GM18511 (cell line): ENCODE data around the gene HOXA10.

Experiments used
- ATAC-seq: cut with Tn5 transposase; IDR thresholded peaks from one replicate; pipeline ENCODE4 v1.9.1; 2021; ENCODE audit warnings: mild to moderate bottlenecking, moderate library complexity; ENCODE audit not compliant: unreplicated experiment

HOXA10 gene

GRCh38 chr7:27191833-27192545 is 17.9 kb upstream of the HOXA10 start:
- ATAC-seq: no peak

GRCh38 chr7:27191161-27191731 is 17.1 kb upstream of the HOXA10 start:
- ATAC-seq: no peak

DNA sequence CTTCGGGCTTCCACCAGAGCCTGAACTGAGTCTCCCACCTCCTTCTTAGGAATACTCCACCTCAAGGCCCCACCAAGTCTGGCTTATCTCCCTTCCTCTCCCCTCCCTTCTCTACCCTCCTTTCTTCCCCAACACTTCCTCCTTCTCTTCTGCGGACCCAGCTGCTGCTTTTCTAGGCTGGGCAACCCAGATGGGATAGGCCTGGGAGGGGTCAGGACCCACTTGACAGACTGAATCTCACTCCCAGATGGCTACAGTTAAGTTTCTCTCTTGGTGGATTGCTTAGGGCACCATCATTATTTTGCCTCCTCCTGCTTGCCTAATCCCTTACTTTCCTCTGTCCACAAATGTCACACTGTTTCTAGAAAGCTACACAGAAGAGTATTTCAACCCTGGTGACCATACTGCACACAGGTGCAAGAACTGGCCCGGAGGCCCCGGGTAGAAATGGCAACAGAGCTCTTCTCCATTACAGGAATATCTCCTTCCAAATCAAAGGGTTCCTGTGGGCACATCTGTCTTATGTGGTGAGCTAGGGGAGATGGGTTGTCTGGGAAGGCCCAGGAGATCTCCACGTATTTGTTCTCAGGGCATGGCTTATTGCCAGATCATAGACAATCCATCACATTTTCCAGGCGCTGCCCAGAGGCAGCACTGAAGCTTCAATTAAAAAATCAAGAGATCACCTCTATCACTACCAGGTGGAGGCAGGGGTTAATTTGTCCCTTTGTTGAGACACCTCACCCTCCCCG is 16.1 kb upstream of the HOXA10 start:
- no peak for ATAC-seq

GRCh38 chr7:27189295-27189996 is 15.3 kb upstream of the HOXA10 start:
- ATAC-seq: no peak

DNA sequence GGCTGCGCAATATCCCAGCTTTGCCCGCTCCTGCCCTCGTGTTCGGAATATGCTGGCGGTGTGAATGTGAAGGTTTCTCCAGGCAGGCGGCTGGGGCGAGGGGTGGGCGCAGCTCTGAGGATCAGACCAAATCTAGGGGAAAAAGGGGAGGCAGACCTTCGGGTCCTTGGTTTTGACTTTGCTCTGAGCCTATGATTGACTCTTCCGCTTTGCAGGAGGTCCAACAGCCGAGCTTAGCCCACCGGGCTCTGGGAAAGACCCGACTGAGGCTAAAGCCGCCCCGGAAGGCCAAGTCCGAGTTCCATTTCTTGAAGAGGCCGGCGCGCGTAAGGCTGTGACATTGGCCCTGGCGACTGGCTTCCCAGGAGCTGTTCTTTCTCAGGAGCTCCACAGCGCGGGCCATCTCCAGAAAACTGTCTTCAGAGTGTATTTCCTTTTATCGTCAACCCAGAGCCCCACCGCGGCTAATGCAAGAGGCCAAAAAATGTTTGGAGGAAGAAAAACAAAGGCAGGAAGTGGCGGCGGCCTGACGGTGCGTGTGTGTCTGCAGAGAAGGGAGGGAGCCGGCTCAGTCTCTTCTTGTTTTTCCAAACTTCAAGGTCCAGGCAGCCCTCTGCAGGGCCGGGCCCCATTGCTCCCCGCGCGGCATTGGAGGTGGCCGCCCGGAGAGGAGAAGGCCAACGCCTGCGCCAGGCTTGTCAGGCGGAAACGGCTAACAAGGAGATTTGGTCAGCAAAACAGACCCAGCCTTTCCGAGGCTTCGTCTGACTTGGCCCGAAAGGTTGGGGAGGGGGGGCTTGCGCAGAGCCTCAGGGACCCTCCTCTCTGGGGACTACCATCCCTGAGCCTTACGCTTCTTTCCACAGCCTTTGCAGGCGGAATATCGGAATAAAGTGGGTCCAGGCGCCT is 14.5 kb upstream of the HOXA10 start:
- ATAC-seq: no peak

DNA sequence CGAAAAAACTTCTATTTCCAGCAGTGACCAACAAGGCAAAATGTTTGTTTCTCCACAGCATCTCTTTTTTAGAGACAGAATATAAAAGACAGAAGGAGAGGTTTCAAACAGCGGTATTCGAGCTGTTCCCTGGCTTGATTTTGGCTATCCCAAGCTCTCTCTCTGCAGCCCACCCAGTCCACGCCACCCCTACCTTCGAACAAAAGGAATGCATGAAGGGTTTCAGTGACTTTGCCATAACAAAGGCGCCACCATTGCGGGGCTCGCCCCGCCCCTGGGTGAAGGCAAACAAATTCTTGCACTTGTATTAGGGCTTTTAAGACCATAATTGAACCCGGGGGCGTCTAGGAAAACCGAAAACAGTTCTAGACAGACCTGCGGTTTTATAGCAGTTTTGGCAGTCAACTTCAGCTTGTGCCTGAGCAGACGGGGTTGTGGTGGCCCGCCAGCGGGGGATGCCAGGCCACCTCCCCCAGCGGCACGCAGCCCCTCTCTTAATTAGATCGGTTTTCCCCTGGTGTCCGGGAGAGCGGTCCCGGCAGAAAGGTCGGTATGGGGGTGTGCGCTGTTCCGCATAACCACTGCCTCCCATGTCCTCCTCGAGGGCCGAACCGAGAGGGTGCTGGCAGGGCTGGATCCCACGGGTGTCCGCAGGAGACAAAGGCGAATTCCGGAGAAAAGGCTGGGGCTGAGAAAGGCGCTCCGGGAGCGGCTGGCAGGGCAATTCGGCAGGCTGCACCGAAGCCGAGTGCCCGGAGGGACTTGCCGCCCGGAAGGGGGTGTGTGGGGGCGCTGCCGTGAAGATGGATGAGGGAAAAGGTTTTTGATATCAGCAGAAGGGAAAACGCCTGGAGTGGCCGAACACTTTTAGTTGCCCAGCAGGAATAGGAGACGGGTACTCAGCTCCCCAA is 13.6 kb upstream of the HOXA10 start:
- no peak for ATAC-seq

- no peak for ATAC-seq
These were observed 12.8 kb upstream of the HOXA10 start for GRCh38 chr7:27186668-27187474.

DNA sequence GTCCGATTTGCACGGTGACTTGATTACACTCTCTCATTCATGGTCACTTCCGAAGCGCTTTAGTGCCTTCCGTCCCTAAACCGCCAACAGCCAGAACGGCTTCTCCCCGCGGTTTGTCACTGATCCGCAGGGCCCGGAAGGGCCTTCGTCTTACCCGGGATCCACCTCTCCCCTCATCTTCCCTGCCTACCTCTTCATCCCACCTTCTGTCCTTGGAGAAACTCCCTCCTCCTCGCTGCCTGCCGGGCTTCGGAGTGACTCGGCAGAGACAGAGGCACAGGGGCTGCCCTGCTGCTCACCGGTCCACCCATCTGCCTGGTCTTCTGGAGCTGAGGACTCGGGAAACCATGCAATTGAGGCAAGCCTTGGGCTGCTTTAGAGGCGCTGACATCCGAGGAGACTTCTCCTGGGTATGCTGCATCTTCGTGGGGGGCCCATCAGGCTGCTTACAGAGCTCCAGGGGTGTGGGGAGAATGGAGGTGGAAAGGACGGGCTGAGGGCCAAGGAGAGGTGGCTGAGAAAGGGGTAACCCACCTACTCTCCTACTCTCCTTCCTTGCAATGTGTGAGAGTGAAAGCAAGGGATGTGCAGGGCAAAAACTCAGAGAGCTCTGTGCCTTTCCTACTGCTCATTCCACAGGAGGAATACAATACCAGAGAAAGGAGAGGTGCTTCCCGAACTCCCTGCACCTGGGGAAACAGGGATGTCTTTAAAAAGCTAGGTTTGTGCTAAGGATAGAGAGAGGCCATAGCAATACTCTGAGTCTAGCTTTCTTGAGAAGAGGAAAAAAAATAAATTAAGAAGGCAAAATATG is 11.9 kb upstream of the HOXA10 start:
- no peak for ATAC-seq

GRCh38 chr7:27185013-27185853 is 11.1 kb upstream of the HOXA10 start, which contains the start of gene HOXA11:
TSS of gene HOXA11 (minus strand) at chr7:27185232. CDS start at chr7:27185144, 88 bp downstream.
- ATAC-seq: no peak

GRCh38 chr7:27184337-27185012 is 10.4 kb upstream of the HOXA10 start:
- ATAC-seq: no peak

DNA sequence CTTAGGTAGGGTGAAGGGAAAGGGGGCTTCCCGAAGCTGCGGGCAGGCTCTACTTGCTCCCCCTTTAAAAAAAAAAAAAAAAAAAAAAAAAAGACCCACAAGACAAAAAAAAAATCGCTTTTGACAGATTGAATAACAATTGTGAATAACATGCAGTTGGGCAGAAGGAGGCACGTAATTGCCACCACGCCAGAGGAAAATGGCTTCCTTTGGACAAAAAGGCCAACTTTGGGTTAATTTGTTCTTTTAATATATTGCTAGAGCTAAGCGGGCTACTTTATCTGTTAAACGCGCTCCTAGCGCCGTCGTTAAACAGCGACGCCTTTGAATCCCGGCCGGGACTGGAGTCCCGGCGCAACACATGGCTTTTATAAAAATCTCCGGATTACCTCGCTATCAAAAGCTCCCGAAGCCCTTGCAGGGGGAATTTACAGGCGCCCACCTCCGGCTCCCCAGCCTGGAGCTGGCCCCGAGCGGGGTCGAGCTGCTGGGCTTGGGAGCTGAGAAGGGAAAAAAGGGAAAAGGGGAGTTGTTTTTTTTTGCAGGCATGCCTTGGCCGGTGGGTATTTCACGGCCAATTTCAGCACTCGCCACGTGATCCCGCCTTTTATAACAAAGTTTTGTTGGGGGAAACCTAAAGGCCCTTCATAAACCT is 9.7 kb upstream of the HOXA10 start:
- no peak for ATAC-seq

DNA sequence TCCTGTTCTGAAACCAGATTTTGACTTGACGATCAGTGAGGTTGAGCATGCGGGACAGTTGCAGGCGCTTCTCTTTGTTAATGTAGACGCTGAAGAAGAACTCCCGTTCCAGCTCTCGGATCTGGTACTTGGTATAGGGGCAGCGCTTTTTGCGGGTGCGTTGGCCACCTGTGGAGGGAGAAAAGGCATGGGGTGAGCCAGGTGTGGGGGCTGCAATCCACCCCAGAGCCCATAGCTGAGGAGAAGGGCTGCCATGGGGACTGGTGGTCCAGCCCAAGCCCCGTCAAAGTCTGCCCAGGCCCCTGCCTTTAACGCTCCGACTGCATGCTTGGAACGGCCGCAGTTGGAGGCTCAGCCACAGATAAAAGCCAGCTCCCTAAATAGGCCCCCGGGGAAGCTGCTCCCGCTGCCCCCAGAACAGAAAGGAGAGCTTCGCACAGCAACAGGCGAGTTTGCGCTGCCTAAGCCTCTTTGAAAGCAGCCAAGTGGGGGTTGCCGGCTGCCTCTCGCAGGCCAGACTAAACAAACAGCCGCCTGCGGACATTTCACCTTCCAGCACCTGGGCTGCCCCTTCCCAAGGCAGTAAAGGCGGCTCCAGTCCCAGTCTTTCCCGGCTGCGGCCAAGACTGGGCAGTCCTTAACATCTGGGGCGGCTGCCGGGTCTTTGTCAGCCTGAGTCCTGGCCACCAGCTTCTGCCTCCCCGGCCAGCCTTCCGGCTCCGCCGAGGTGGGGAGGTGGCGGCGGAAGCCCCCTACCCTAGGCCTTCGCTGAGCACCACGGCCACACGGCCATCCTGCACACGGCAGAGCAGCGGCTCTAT is 9.0 kb upstream of the HOXA10 start:
- ATAC-seq: no peak

GRCh38 chr7:27182285-27182841 is 8.2 kb upstream of the HOXA10 start:
- no peak for ATAC-seq

DNA sequence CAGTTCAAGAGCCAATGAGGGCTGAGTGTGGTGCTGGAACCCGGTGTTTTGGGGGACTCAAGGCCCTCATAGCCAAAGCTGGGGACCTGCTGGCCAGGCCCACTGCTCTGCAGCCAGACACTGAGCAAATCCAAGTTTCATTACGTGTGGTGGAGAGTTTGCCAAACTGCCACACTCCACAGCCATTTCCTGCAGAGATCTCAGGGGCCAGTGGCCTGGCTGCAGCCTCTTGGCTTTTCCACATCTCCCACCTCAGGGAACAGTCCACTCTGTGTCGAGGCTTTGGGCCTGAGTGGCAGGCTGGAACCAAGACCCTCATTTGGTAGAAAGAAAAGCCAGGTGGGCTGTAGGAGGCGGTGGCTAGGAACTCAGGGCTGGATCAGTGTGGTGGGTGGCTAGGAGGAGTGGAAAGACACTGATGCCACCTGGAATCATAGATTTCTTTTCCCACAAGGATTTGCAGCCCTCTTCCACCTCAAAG is 7.7 kb upstream of the HOXA10 start:
- no peak for ATAC-seq
